Measurements from ENCODE around the gene STAT5B.

Gene STAT5B

DNA sequence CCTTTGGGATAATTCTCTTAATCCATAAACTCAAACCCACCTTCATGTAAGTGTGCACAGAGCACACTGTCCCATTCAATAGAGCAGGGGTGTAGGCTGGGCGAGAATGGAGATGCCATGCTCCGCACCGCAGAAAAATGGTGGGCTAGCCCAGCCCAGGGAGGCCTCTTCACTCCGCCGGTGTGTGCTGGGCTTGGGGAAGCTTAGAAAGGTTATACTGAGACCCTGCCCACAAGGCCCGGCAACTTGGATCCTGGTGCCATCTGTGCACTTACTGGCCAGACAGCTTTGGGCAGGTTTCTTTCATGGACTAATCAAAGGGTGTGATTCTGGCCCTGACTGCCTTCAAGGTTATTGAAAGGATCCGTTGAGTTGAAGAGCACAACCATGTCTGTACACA, 8.4 kb upstream of the STAT5B start:
- DNase-seq (ENCODE audit: low spot score) = no peak

DNA sequence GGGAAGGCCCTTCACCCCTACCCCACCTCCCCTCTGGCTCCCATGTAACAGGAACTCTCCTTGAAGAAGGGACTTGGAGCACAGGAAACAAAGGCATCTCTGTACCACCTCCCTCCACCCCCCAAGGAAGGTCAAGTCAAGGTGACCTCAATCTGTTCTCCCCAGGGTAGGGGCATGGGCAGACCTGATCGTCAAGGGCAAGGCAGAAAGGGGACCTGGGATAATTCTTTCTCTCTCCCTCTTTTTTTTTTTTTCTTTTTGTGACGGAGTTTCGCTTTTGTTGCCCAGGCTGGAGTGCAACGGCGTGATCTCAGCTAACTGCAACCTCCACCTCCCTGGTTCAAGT, 7.8 kb upstream of the STAT5B start:
- DNase-seq (ENCODE audit: low spot score) = no peak

DNA sequence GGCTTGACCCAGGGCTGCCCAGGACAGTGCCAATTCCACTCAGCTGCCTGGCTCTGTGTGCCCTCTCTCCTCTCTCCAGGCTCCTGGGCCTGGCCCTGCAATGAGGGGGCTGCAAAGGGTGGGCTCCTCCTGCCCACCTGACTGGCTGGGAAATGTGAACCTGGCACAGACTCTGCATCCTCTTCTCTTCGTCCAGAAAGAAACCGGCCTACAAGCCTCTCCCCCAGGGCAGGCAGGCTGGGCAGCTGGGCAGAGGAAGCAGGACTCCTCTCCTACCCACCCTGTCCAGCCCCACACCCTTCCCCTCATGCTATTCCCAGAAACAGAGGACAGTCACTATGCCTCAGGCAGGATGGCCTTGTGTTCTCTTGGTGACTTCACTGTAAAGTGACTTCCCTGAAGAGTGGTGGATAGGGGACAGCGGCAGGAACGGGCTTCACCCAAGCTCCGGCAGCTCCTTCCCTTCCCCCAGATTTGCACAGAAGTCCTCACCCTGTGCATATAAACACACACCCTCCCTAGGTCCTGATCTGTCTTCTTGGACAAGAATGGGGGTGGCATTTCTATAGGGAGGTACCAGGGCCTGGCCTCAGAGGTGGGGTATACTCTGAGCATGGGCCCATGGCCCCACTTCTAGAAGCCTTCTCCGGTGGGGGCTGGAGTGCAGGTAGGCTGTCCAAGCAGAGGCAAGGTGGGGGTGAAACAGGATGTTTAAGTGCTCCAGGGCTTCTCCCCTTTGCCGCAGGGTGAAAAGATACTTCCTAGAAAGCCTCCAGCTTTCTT, 7.2 kb upstream of the STAT5B start:
- DNase-seq (ENCODE audit: low spot score) = no peak

DNA sequence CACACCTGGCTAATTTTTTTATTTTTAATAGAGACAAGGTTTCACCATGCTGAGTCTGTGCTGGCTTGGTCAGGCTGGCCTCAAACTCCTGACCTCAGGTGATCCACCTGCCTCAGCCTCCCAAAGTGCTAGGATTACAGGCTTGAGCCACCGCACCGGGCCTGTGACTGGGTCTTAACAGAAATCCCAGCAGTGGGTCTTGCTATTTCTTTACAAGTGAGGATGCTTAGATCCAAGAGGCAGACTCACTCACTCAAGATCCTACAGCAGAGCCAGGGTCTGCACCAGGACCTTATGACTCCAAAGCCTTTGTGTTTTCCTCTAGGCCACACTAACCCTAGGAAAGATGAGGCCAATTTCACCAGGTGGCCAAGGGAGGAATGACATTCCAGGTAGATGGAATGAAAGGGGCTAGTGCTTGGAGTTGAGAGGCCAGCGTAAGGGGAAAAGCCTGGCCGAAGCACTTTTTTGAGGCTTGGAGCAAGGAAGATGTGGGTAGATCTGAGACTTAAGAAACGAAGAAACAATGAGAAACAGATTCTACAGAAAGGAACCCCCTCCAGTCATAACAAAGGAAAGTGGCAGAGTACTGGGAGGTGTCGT, 6.4 kb upstream of the STAT5B start:
- DNase-seq (ENCODE audit: low spot score) = no peak

DNA sequence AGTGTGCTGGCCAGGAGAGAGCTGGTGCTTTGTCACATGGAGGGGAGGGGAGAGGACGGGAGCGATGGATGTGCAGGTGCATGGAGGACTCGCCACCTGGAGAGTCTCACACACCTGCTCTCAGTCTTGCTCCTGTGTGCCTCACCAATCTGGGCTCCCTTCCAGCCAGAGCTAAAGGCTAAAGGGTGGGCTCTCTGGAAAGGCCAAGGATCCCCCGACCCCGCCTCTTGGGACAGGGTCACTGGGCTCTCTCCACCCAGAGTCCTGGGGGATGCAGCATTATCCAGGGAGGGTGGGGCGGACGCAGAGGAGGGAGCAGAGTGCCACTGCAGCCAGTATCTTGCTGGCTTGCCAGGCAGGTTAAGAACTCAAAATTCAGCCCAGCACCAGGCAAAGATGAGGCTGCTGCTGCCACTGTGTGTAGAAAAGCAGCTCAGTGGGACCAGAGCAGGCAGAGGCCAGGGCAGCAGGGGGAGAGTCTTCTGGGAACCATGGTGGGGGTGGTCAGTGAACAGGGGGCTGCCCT, 5.4 kb upstream of the STAT5B start:
- no peak for DNase-seq (ENCODE audit: low spot score)

DNA sequence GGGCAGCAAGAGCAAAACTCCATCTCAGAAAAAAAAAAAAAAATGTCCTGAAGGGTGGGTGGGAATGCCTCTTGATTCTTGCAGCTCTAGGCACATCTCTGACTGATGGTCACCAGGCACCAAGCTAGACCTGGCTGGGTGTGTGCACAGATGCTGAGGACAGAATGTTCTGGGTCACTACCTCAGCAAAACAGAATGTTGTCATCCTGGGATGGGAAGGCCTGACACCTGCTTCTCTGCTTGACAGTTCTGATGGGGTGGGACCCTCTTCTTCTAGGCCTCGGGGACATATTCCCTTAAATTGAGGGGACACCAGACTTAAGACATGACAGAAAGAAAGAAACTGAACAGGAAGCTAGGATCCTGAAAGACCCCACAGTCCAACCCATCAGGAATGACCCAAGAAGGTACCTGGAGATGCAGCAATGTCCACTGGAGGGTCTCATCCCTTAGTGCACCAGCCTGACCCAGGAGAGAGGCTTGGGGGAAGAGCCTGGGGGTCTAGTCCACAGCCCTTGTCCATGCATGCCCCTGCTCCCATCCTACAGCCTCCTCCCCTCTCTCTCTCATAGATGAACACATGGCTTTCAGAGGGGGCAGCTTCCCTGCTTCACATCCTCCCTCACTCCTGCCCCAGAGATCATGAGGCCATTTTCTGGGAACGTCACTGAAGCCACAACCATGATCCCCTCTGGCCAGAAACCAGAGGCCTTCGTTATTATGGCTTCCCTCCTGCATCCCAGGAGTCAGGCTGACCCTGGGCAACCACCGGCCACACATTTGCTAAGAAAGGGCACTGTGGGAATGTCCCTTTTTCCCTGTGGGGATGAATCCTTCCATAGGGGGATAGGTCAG, 3.8 kb upstream of the STAT5B start:
- DNase-seq (ENCODE audit: low spot score) = no peak

DNA sequence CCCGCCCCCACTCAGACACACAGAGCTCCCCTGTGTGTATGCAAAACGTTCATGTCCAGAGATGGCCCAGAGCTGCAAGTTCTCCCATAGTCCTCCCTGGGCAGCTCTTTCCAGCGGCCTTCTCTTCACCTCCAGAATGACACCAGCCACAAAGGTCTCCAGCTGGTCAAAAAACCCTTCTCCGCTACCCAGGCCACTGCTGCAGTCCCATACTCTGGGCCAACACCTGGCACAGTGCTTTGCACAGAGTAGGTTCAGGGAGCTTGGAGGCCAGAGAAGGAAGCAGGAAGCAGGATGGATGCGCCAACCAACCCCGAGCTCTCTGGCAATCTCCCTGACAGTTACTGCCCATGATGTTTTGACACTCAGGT, 1.1 kb upstream of the STAT5B start:
- DNase-seq (ENCODE audit: low spot score) = no peak

DNA sequence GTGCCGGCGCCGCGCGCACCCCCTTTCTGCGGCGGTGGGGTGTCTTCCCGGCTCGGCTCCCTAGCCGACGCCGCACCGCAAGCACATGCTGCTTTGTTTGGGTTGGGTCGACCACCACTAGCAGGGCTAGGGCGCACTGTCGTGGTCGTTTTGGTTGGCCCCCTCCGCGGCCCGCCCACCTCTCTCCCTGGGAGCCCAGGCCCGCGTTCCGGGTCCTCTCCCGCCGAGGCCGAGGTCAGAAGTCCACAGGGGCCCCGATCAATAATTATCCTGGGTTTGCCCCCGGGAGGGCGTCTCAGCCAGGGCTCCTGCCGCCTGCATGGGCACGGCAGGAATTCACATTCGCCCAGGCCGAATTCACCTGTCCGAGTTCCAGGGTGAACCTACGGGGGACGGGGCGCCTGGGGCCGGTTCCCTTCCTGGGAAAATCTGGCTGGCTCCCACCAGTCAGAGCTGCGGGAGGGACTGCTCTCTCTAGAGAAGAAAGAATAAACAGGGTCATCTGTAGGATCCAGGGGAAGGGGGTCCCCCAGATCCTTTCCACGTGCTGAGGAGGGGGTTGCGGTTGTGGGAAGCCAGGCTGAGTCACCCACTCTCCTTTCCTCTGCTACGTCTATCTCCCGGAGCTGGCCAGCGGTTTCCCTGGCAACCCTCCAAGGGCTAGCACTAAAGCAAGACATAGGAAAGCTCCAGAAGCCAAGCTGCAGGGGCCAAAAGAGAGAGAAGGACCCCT, 584 bp upstream of the STAT5B start:
- no peak for DNase-seq (ENCODE audit: low spot score)

DNA sequence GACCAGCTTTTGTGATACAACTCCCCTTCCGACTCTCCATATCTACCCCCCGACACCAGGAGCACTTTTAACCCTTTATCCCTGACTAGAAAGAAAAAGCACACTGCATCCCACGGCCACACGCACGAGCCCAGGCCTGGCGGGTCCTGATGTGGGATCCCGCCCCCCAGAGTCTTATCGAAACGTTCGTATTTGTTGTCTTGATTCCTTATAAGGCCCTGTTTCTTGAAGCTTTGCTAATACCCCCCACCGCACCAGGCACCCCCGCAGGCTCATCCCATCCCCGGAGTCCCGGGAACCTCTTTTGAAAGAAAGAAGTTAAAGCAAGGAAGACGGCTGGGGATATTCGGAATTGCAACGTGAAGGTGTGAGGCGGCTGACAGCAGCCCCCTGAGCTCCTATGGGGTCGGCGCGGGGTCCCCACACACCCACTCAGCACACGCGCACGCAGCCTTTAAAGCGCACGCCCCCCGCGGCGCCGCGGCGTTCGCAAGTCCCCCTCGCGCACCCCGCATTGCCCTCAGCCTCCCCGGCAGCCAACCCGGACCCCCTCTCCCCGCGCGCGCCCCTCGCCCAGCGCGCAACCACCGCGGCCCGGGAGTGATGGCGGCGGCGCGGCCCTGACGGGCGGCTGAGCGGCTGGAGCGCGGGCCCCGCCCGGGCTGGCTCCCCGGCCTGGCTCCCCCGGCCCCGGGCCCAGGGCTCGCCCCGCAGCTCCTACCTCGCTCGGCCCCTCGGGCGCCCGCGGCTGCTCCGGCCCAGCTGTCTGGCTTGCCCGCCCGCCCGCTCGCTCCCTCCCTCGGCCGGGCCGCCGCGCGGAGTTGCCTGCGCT, 448 bp downstream of the STAT5B start:
- DNase-seq (ENCODE audit: low spot score) = no peak

DNA sequence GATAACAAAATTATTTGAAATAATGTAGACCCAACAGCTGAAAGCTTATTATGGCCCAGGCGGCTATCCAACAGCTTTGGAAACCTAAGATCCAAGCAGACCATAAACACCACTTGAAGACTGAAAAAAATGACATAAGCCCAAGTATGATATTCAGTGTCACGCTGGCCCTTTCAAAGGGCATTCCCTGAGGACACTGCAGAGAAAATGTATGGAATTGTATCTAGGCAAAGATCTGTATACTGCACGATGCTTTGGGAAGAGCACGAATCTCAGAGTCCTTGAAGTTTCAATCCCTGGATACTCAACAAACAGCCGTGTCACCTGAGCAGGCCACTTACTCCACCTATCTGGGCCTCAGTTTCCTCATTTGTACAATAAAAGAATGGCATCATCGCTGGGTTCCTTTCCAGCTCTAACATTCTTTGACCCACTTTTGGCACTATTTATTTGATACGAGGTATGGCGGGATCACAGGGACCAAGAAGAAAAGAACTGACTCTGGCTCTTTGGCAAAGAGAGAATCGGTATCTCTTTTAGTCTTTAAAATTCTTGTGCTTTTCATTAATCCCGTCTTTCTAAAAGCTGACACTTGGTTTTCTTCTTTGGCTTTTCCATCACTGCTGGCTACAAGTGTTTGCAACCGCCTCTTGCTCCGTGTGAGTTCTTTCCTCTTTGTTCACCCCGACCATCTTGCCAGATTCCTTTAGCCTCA, 1.2 kb downstream of the STAT5B start:
- no peak for DNase-seq (ENCODE audit: low spot score)

DNA sequence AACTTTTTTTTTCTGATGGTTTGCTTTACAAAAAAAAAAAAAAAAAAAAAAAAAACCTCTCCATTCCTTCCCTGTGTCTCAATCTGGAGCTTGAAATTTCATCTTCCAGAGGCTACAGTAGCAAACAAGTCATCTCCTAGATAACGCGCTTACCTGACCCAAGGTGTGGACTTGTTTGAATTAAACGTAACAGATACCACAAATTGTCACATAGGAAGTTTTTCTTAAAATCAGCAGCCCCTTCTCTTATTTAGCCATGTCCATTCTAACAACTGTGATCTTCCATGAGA, 2.0 kb downstream of the STAT5B start:
- no peak for DNase-seq (ENCODE audit: low spot score)

DNA sequence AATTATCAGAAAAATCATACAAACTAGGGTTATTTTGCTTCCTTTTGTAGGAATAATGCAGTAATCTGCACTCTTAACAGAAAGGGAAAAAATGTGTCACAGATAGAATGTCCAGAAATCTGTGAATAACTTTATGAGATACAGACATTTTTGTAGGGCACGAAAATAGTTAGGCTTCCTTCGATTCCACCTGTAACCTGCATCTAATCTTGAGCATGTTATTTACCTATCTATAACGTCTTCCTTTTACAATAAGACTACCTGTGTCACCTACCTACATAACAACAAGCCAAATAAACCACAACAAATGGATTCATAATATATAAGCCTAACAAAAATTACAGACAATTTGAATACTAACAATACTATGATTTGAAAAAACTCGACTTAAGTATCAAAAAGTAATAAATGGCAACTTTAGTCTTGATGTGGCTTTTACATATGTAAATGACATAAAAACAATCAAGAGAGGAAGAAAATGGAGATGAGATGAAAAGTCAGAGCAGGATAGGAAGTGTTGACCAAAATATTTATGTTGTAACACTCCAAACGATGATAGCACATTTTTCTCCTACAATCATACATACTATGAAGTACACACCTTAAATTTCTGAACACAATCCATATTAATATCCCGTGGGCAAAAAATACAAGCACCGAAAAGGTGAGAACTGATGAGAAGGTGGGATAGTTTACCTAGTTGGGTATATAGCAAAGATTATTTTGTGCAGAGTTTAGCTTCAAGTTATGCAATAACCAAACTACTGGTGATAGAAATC, 2.5 kb downstream of the STAT5B start:
- no peak for DNase-seq (ENCODE audit: low spot score)

DNA sequence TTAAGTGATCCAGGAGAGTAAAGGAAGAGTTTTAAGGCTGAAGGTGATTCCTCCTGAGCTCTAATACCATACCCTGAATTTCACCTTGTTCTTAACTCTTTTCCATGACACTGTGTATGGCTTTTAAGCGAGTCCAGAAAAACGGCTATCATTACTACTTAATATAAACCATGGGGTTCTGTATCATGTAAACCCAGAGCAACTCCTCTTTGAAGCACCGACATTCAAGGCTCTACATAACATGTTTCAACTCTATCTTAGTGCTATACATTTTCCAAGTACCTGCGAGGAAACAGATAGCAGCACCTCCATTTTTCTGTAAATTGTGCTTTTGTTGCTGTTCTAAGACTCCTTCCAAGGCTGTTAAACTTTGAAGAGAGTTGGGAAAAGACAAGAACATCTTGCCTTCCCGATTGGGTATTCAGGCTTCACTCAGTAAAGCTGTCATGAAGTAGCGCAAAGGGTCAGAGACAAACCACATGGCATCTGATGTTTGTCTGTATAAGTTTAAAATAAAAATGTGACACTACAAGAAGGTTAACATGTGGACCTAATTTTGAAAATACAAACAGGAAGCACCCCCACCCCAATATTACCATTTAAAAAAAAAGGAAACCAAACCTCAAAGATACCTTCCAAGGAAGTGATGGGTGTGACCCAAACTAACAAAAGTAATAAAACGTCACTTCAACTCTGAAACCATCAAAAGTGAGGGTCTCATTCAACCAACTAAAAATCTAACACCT, 3.9 kb downstream of the STAT5B start:
- no peak for DNase-seq (ENCODE audit: low spot score)

DNA sequence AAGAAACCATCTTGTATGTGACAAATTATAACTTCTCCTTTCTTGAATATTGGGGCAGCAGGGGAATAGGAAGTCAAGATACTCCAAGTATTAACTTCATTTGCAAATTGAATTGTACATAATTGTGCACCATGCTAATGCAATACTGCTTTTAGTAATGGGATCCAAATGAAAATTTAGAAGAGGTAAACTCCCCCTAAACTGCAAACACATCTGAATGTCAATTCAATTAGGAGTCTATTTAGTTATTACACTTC, 4.5 kb downstream of the STAT5B start:
- no peak for DNase-seq (ENCODE audit: low spot score)

DNA sequence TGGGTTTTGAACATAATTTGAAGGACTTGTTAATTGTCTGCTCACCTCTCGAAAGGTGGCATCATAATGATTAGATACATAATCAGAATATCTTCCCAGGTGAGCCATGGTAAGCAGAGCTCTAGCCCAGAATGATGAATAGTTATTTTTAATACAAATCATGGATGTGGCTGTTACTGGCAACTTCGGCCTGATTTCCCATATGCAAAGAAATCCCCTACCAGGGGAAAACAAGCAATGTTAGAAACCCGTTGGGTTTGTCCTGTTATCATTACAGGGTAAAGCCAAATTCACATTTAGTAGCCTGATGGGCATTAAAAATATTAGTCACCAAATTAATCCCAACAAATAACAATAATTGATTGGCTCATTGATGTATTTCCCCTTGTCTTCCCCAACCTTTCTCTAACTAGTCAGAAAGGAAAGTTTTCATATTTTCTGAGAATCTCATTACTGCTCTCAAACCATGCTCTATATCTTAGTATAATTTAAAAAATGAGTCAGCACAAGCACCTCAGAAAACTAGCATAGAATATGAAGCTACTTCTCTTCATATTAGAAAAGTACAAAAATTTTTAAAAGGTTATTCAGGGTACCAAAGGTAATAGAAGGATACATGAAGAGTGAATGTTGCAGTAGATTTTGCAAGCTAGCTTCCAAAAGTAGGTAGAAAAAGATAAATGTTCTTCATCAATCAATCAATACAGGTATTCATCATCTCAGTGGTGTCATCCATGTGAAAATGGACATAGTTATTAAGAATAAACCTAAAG, 5.0 kb downstream of the STAT5B start:
- DNase-seq (ENCODE audit: low spot score) = no peak

DNA sequence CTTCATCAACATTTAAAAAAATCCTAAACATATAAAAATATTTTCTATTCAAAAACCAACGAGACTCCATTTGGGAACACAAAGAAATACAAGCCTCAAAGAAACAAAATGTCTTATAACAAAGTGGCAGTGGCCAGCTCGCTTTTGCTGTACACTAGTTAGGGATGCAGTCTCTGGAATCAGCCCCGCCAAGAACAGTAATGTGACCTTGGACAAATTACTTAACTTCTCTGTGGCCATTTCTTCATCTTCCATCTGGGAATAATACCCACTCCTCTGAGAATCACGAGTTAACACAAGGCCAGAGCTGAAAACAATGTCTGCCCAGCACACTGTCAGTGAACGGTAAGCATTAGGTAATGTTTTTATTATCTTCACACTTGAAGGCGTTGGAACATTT, 5.6 kb downstream of the STAT5B start:
- DNase-seq (ENCODE audit: low spot score) = no peak

DNA sequence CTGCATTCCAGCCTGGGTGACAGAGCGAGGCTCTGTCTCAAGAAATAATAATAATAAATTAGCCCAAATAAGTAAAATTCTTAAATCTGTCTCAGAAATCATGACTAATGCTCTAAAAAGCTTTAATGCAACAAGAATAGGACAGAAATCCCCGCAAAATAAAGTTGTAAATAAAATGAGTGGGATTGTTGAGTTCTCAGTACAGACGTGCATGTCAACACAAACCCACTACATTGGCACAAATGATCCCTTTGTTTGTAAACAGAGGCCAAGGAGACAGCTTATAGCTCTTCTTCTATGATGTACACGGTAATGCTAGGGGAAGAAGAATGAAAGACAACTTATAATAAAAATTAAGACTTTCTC, 6.0 kb downstream of the STAT5B start:
- no peak for DNase-seq (ENCODE audit: low spot score)

DNA sequence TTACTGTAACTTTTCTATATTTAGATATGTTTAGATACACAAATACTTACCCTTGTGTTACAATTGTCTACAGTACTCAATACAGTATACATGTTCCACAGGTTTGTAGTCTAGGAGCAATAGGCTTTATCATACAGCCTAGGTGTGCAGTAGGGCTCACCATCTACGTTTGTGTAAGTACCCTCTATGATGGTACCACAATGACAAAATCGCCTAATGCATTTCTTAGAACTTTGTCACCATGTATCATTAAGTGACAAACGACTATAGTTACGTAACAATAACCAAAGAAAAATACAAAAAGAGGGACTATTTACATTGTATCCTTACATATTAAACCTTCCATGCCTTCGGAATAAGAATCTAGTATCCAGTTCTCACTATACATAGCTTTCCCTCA, 8.0 kb downstream of the STAT5B start:
- no peak for DNase-seq (ENCODE audit: low spot score)
